ENCODE results near the gene DCP1A.
"Not testable (repeated sequence)": the region's sequence is repeated elsewhere in the genome, so short reads cannot be mapped to it uniquely, and the experiment has no call there.

DCP1A gene

DNA sequence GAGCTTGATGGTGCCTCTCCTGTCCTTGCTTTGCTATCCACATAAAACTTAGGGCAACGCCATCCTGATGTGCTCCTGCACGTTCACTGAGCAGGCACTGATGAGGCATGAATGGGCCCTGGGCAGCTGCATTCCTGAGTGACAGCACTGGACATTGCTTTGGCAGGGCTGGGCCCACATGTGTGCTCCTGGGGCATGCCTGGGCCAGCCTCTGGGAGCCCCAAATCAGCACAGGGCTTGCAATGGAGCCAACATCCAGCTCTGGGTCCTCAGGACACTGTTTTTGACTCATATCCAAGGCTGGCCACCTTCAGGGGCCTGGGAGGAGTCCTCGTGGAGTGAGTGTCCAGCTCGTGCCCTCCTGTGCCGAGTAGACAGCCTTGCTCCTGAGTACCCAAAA lies 85.6 kb downstream of the DCP1A start:
- no peak for FAIRE-seq

DNA sequence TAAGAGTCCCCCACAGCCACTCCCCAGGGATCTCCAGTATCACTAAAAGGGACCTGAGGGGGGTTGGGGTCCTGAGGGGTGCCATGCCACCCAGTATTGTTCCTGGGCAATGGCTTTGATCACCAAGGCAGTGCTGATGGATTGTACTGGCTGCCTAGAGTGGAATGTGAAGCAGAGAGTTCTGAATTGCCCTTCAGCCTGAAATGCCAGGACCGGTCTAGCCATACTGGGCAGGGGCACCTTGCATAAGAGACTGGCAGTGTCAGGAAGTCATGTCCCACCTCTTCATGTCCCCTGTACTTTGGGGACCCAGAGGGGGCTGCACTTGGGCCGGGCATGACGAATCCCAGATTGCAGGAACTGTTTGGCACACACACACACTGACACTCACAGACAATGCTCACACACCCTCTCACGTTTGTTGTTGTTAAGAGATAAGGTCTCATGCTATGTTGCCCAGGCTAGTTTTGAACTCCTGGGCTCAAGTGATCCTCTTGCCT lies 87.0 kb downstream of the DCP1A start:
- no peak for FAIRE-seq

DNA sequence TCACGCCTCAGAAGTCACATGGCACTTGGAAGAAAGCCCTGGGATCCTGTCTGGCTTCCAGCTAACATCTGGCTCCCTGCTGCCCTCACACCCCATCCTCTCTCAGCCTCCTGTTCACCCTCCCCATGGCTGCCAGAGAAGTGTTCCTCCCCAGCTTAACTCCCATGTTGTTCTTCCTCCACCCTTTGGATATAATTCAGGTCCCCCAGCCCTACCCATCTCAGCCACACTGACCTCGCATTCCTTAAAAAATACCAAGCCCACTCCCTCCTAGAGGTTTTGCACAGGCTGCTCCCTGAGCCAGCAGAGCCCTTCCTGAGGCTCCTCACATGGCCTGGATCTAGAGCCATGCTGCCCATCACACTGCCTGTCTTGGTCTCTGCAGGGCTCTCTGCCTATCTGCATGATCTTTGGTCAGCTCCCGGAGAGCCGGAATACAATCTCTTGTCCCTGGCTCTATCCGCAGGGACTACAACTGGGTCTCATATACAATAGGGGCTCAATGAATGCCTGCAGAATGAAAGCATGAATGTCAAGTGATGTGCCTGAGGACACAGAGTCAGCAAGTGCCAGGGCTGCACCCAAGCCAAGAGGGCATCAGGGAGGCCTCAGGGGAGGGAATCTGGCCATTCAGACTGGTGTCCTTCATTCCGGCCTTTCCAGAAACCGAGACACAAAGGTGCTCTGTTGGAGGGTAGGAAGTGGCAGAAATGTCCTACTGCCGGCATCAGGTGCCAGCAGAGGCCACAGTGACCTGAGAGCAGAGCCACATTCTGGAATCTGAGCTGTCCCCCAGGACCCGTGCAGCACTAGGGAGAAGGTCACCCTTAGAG lies 87.7 kb downstream of the DCP1A start:
- no peak for FAIRE-seq

DNA sequence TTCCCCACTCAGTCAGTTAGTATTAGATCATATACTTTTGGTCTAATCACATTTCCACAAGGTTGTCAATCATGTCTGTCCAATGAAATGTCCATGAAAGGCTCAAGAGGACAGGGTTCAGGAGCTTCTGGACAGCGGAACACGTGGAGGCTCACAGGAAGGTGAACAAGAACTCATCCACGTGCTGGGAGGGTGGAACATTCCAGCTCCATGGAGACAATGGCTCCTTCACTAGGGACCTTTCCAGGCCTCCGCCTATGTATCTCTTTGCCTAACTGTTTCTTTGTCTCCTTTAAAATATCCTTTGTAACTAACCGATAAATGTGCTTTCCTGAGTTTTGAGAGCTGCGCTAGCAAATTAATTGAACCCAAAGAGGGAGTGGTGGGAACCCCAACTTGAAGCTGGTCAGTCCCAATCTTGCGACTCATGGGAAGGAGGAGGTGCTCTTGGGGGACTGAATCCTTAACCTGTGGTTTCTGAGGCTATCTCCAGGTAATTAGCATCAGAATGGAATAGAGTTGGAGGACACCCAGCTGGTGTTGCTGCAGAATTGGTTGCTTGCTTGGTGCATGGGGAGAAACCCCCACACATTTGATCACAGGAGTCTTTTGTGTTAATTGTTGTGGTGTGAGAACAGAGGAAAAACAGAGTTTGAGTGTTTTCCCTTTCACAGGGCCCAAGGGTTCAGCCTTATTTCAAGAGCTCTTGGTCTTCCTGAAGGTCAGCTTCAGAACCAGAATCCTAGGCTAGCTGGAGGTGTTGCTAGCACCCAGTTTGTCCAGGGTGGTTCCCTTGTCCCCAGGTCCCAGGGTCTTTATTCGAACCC lies 88.5 kb downstream of the DCP1A start:
- FAIRE-seq: no peak

DNA sequence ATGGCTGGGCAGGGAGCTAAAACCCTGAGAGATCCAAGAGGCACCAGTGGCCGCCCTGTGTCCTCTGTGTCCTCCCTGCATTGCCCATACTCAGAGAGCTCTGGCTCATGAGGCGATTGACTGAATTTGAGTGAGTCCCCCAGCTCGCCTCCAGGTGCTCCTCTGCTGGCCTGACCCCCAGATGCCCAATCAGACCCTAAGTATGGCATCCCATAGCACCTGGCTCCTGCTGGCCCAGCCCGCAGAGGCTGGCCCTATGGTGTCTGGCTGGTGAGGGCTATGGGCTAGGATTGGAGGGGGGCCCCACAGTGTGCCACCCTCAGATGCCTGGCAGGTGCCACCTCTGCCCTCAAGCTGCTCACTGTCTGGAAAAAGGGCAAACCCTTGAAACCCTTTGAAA lies 89.9 kb downstream of the DCP1A start:
- FAIRE-seq: no peak

DNA sequence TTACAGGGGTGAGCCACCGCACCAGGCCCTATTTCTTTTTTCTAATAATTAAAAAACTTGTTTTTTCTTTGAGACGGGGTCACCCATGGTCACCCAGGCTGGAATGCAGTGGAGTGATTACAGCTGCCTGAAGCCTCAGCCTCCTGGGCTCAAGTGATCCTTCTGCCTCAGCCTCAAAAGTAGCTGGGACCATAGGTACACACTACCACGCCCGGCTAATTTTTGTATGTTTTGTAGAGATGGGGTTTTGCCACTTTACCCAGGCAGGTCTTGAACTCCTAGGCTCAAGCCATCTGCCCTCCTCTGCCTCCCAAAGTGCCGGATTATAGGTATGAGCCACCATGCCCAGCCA lies 90.7 kb downstream of the DCP1A start:
- FAIRE-seq: no peak

DNA sequence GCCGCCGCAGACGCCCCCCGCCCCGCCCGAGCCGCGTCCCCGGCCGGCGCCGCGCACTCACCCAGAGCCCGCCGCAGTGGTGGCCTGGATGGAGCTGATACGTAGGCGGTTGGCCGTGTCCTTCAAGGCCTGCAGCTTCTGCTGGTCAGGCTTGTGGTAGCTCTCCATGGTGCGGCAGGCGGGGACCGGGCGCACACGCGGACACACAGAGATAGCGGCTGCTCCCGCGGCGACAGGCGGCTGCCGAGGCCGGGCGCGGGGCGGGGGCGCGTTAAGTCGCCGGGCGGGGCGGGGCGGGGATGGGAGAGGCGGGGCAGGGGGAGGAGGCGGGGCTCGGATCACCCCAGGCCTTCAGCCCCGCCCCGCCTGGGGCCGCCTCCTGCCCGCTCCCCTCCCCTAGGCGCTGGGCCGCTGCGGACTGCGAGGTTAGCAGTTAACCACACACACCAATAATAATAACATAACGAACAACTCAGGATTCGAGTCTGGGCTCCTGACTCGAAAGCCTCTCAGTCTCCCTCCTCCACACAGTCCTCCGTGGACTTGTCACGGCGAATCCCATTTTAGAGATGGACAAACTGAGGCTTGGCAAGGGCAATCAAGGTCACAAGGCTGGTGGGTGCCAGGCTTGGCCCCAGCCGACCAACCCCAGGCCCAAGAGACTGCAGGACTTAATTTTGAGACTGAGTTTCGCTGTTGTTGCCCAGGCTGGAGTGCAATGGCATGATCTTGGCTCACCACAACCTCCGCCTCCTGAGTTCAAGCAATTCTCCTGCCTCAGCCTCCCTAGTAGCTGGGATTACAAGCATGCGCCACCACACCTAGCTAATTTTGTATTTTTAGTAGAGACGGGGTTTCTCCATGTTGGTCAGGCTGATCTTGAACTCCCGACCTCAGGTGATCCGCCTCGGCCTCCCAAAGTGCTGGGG lies 91.3 kb downstream of the DCP1A start, which contains the start of gene TKT:
TKT (minus strand) TSS at position 248 of the 929 bp plus-strand sequence; CDS start at position 168, 80 bp downstream.
- no peak for FAIRE-seq

DNA sequence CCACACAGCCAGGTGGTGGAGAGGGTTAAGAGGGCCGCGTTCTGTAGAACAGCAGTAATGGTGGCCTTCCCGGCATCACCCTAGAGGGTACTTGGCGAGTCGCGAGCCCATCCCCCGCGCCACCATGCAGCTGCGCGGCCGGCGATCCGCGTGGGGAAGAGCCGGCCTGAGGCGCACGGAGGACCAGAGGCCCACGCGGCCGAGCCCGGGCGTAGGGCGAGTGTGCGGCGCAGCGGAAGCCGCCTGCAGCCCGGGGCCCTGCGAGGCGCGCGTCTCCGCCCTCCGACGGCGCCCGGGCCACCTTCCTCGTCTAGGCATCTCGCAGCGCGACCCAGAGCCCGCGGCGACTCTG lies 91.9 kb downstream of the DCP1A start:
- no peak for FAIRE-seq

DNA sequence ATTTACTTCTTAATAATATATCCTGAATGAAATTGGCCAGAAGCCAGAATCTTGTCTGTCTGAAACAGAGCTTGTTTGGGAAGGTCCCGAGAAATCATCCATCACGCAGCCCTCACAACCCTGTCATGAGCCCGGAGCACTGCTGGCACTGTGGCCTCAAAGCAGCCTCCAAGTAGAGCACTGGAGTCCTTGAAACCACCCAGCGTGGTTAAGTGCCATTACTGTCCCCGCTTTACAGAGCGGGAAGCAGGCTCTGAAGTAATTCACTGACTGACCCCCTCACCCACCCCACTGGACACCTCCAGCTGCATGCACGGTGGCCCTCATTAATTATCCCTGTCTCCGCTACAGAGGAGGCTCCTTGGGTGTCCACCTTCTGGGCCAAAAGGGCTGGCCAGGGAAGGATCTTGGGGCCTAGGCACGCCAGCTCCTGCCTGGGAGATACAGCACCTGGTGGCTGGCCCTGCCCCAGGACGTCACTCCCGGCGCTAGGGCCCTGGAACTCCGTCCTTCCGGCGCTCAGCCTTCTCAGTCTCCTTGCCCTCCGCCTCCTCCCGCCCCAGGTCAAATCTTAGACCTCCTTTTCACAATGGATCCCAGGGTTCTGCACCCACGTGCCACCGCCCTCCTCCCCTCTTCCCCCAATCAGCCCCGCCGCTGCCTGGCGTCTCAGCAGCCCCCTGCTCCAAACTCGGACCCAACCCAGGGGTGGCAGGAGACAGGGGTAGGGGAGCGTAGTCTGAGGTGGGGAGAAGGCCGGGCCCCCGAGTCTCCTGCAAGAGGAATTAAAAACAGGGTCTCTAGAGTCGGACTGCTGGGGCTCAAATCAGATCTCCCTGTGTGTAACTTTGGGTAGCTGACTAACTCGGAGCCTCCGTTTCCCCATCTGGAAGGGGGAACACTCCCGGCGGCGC lies 92.6 kb downstream of the DCP1A start:
- FAIRE-seq: no peak

DNA sequence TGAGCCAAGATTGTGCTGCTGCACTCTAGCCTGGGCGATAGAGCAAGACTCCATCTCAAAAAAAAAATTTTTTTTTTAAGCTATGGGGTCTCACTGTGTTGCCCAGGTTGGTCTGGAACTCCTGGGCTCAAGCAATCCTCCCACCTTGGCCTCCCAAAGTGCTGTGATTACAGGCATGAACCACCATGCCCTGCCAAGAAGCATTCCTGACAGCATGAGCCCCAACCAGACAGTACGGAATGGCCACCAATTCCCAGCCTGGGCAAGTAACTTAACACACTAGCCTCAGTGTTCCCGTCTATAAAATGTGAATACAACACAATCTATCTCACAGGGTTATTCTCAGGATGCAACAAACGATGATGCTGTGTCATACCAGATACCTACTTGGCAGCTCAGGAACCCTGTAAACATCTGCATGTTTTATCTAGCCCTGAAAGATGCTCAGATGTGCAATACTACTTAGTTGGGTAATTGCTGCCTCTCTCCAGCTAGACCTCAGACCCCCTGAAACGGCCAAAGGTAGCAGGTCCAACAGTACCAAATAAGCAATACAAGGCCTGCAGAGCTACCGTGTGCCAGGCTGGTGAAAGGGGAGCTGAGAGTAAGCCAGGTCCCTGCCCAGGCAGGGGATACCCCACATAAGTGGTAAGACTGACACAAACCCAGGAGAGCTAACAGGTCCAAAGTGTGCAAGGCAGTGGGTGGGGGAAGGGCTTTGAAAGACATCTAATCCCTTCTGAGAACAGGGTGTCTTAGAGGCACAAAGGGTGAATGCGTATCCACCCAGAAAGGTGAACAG lies 93.4 kb downstream of the DCP1A start:
- FAIRE-seq: no peak

DNA sequence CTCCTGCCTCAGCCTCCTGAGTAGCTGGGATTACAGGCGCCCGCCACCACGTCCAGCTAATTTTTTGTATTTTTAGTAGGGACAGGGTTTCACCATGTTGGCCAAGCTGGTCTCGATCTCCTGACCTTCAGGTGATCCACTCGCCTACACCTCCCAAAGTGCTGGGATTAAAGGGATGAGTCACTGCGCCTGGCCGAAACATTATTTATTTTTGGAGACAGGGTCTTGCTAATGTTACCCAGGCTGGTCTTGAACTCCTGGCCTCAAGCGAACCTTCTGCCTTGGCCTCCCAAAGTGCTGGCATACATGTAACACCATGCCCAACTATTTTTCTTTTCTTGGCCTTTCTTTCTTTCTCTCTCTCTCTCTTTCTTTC lies 94.4 kb downstream of the DCP1A start:
- not testable (repeated sequence) for FAIRE-seq

DNA sequence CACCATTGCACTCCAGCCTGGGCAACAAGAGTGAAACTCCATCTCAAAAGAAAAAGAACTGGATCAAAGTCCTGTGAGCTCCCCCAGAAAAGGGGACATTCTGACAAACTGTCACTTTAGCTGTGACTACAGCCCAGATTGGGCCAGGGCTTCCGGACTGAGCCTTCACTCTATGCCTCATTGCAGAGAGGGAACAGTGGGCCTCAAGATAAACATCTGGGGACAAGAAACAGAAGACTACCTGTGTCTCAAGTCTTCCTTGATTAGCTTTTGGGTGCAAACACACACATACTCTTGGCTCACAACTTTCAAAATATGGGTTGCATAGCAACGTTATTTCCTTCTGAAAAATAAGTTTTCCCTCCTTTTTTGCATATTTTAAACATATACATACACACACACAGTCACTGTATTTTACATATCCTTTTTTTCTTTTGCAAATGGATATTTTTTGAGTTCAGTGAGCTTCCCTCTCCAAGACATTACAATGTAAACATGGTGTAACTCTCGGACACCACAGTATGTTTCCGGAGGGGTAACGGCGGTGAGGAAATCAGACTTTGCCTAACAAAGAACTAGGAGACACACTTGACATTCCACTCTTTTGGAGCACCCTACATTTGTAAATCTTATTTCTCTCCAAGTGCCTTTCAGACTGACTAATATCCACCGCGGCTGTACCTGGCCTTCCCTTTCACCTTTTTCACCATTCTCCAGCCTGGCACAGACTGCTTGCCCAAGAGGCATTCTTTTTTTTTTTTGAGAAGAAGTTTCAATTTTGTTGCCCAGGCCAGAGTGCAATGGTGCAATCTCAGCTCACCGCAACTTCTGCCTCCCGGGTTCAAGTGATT lies 95.0 kb downstream of the DCP1A start:
- no peak for FAIRE-seq

DNA sequence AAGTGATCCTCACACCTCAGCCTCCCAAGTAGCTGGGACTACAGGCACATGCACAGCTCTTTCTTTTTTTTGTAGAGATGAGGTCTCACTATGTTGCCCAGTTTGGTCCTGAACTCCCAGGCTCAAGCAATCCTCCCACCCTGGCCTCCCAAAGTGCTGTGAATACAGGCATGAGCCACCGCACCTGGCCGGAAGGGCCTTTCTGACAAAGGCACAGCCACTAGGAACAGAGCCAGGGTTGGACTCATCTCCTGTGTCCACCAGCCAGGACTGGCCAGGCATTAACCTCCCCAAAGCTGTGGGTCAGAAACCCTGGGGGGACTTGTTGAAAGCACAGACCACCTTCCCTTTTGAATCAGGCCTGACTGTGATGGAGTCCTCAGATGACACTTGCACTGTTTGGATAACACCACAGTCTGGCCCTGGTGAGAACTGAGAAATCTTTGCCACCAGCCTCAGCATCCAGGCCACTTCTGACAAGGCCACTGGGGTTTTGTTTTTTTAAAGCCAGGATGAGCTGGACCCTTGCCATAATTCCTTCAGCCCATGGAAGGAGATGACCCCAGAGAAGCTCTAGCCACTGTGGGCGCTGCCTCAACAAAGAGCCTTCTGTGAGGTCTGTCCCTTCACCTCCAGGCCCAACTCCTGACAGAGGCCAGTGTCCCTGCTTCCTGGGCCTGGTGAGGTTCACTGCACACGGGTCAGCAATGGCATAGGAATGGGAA lies 96.3 kb downstream of the DCP1A start:
- no peak for FAIRE-seq

DNA sequence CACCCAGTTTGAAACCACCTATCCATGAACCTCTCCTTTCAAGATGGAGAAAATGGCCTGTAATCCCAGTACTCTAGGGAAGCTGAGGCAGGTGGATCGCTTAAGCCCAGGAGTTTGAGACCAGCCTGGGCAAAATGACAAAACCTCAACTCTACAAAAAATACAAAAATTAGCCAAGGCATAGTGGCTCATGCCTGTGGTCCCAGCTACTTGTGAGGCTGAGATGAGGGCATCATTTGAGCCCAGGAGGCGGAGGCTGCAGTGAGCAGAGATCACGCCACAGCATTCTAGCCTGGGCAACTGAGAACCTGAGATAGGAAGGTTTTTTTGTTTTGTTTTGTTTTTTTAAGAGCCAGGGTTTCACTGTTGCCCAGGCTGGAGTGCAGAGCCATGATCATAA lies 96.9 kb downstream of the DCP1A start:
- no peak for FAIRE-seq

DNA sequence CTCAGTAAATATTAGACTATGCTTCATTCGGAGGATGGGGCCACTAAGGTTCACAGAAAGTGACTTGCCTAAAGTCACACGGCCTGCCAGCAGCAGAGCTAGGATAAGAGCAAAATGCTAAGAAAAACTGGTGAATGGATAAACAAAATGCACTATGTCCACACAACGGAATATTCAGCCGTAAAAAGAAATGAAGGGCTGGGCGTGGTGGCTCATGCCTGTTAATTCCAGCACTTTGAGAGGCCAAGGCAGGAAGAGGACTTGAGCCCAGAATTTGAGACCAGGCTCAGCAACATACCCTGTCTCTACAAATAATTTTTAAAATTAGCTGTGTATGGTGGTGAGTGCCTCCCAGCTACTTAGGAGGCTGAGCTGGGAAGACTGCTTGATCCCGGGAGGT lies 99.2 kb downstream of the DCP1A start:
- no peak for FAIRE-seq

DNA sequence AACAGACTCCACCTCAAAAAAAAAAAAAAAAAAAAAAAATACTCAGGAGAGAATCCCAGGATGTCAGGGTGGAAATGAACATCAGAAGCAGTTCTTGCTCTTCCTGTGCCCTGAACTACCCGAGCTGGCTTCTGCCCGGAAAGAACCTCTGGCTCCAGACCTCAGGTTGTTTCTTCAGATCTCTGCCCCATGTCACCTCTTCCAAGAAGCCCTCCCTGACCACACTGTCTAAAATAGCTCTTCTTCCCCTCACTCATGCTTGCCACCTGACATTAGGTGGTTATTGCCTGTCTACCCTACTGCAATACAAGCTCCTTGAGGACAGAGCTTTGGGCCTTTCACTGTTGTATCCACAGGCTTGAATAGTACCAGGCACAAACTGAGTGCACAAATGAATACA lies 99.7 kb downstream of the DCP1A start:
- FAIRE-seq: no peak

DNA sequence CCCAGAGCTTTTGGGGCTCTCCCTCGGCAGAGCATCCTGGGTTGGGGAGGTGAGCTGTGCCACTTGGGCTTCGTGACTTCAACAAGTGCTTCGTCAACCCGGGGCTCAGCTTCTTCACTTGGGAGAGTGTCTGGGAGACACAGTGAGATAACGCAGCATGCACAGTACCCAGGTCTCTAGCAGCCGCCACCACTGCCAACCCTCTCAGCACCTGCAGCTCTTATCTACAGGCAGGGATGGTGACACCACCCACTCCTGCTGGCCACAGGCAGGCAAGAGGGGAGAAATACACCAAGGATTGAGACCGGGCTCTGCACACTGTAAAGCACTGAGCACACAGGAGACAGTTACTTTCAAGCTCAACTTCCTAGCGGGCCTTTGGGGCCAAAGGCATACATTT lies 103.1 kb downstream of the DCP1A start:
- FAIRE-seq: no peak

DNA sequence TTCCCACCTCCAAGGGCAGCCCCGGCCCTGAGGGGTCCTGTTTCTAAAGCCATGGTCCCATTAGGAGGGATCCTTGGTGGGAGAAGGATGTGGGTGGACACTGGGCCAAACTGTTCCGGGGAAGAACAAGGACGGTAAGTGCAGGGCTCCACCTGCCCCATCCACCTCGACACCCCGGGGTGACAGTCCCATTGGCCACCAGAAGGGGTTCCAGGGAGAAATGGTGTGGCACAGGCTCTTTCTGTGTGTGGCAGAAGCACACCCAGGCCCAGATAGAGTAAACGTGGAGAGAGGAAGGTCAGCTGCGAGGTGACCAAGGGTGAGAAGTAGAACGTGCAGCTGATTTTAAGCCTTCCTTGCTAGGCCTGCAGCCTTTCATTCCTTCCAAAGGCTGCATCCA lies 103.6 kb downstream of the DCP1A start:
- FAIRE-seq: no peak

DNA sequence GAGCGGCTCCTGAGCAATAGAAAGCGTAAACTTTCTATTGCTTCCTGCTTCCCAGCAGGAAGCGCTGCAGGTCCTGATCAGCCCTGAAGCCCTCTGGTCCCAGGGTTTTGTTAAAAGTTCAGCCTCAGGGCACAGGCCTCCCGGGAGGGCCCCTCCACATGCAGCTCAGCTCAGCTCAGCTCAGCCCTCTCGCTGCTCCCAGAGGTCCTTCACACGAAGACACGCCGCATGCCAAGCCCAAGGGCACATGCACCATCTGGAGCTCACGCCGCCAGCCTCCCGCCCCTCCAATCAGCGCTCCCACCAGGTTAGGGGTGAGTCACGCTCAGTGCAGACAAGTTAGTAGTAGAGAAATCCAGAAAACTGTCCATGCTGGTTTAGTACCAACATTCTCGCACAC lies 104.2 kb downstream of the DCP1A start:
- FAIRE-seq: no peak
